GM19025 (cell line): ENCODE data around the gene MGST3.
"Not testable (repeated sequence)": the region's sequence is repeated elsewhere in the genome, so short reads cannot be mapped to it uniquely, and the experiment has no call there.

ENCODE experiments used
- ATAC-seq: cut with Tn5 transposase; IDR thresholded peaks from one replicate; pipeline ENCODE4 v1.9.1; 2021; ENCODE audit warnings: mild to moderate bottlenecking, low read depth, moderate library complexity; ENCODE audit not compliant: unreplicated experiment

The MGST3 gene

DNA sequence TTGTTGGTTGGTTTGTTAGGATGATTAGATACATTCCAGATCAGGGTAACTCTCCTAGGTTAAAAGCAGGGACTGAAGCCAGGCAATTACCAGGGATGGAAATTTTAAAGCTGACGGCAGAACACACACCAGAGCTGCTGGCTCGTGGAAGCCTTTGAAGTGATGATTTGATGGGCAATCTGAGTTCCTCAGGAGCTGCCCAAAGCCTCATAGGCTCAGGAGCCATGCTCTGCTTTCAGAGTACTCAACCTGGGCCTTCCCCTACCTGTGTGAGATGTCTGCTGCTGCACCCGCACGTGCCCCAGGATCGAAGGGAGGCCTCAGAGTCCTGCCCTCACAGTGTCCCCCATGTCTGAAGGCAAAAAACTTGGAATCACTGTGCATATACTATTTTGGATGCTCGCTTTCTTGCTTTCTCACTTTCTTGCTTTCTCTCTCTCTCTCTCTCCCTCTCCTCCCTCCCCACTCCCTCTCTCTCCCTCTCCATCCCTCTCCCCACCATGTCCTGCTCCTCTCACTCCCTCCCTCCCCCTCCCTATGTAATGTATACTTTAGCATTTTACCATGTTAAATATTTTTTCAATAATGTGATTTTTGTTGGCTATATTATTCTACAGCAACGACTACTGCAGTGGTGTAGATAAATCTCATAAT lies 18.0 kb downstream of the MGST3 start:
- no peak for ATAC-seq

DNA sequence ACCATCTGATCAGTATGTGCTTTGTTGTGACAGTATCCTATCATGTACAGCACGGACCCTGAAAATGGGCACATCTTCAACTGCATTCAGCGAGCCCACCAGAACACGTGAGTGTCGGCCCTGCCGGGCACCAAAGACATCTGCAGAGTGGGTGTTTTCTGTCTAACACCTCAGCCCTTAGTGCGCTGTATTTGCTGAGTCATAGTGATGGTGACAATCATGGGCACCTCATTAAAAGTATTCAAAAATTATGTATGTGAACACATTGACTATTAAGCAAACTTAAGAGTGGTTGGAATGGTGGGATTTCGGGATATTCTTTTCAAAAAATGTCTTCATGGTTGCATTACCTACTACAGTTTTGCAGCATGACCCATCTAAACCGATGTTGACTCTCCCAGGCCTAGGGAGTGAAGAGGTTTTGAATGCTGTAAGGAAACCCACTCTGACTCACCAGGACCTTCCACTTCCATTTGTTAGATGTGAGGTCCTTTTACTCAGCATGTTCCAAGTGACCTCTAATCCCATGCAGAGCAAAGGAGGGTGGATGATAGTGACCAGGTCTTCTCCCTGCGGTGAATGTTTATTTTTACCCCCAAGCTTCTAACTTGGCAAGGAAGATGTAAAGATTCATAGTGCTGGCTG lies 20.1 kb downstream of the MGST3 start:
- ATAC-seq, result no peak

GRCh38 chr1:165658766-165659580 lies 27.9 kb downstream of the MGST3 start:
- ATAC-seq, result not testable (repeated sequence)

DNA sequence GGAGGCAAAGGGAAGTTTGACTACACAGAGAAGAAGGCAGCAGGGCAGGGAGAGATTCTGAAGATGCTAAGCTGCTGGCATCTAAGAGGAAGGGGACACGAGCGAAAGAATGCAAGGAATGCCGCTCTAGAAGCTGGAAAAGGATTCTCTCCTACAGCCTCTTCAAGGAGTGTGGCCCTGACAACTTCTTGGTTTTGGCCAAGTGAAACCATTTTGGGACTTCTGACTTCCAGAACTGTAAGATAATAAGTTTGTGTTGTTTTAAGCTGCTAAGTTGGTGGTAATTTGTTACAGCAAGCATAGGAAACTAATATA lies 28.5 kb downstream of the MGST3 start:
- no peak for ATAC-seq

- no peak for ATAC-seq
Observed at GRCh38 chr1:165661703-165662102, 30.7 kb downstream of the MGST3 start.

GRCh38 chr1:165662186-165662585 lies 31.2 kb downstream of the MGST3 start:
- no peak for ATAC-seq

- no peak for ATAC-seq
Observed at GRCh38 chr1:165666152-165666825, 35.3 kb downstream of the MGST3 start.

GRCh38 chr1:165668184-165668583 lies 37.1 kb downstream of the MGST3 start:
- no peak for ATAC-seq

- no peak for ATAC-seq
Observed at GRCh38 chr1:165671526-165671925, 40.5 kb downstream of the MGST3 start.

DNA sequence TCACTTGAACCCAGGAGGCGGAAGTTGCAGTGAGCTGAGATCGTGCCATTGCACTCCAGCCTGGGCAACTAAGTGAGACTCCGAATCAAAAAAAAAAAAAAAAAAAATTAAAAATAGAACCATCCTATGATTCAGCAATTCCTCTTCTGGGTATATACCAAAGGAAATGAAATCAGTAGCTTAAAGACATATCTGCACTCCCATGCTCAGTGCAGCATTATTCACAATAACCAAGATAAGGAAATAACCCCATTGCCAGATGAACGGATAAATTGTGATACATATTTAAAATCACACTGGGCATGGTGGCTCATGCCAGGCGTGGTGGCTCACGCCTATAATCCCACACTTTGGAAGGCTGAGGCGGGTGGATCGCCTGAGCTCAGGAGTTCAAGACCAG lies 43.6 kb downstream of the MGST3 start:
- no peak for ATAC-seq

DNA sequence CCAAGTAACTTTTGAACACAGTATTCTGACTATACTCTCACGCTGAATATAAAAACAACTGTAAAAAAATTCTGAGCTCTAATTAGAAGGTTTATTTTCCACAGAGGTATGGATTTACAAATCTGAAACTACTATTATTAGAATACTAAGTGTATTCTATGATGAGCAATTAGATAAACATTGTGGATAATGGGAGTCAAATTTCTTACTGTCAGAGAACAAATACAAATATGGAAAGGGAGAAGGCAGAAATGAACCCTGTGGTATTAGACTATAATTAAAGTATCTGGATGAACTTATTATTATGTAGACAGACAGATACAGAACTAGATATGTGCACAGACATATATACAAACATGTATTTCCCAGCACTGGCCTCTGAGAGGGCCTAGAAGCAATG lies 44.8 kb downstream of the MGST3 start:
- no peak for ATAC-seq

DNA sequence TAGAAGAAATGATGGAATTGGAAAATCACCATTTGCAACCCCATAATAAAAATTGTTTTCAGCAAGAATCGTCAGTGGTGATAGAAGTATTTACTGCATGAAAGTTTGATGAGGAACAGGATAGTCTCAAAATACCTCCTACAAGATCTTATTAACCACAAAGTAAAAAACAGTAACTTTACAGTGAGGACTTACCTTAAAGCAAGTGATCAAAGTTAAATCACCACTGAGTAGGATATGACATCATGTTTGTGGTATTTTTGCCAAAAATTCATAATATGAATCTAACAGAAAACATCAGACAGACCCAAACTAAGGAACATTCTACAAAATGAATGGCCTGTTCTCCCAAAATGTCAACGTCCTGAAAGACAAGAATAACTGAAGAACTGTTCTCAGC lies 47.5 kb downstream of the MGST3 start:
- ATAC-seq, result no peak

- ATAC-seq, result no peak
Observed at GRCh38 chr1:165679282-165680036, 48.4 kb downstream of the MGST3 start.

- no peak for ATAC-seq
Observed at GRCh38 chr1:165680303-165680702, 49.3 kb downstream of the MGST3 start.

- ATAC-seq, result not testable (repeated sequence)
Observed at GRCh38 chr1:165680773-165681172, 49.7 kb downstream of the MGST3 start.

- ATAC-seq, result no peak
Observed at GRCh38 chr1:165683848-165684485, 52.9 kb downstream of the MGST3 start.

DNA sequence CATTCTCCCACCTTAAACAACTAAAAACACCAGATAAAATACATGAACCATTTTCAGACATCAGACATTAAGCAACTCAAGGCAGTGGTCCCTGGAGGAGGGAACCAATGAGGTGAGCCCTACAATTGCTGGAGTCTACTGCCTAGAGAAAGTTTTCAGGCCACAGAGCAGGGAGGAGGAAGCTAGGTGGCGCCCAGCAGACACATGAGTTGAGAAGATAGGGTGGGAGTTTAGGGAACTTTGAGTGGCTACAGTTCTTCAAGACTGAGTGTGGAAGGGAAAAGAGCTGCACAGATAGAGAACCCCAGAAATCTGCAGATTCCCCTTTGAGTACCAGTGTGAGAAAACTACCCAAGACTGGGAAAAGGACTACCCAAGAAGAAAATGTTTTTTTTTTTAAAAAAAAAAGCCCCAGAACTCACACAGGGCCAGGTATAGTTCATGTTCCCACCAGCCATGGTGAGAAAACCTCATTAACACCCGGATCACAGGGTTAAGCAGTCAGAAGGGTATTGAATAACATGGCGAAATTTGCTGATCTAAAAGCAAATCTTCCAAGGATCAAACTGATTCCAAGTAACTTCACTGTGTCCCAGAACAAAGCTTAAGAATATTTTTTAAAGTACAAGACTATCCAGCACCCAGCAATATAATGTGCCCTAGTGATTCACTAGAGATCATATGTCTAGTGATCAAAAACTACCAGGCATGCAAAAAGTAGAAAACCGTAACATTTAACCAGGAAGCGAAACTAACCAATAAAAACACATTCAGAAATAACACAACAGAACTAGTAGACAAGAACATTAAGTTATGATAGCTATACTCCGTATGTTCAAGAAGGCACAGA lies 55.3 kb downstream of the MGST3 start:
- peak; percentile 59 for ATAC-seq

DNA sequence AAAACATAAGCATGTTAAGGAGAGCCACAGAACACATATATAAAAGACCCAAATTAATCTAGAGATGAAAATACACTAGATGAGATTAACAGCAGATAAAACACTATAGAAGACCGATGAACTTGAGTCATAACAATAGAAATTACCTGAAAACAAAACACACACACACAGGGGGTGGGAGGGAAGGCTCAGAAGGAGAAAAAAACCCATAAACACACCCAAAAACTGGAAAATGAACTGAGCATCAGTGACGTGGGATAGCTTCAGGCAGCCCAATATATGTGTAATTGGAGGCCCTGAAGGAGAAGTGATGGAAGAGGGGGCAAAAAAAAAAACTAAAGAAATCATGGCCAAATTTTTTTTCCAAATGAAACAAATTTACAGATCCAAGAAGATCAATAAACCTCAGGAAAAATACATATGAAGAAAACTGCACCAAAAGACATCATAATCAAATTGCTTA lies 56.0 kb downstream of the MGST3 start:
- ATAC-seq, result peak; percentile 37

DNA sequence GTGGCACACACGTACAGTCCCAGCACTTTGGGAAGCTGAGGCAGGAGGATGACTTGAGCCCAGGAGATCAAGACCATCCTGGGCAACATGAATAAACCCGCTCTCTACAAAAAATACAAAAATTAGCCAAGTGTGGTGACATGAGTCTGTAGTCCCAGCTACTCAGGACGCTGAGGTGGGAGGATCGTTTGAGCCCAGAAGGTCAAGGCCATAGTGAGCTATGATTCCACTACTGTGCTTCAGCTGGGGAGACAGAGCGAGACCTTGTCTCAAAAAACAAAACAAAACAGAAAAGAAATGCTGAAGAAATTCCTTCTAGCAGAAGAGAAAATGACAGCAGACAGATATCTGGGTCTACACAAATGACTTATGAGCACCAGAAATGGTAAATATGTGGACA lies 57.0 kb downstream of the MGST3 start:
- ATAC-seq, result no peak
